Measurements from ENCODE around the gene NCOR2. TPM values are rescaled to one million over a fixed set of nuclear protein-coding genes. Genes with fewer than 3 reads are reported as not detected.

The NCOR2 gene
- total RNA-seq, 2 donors from 2014 or later, result 185 to 207 TPM

DNA sequence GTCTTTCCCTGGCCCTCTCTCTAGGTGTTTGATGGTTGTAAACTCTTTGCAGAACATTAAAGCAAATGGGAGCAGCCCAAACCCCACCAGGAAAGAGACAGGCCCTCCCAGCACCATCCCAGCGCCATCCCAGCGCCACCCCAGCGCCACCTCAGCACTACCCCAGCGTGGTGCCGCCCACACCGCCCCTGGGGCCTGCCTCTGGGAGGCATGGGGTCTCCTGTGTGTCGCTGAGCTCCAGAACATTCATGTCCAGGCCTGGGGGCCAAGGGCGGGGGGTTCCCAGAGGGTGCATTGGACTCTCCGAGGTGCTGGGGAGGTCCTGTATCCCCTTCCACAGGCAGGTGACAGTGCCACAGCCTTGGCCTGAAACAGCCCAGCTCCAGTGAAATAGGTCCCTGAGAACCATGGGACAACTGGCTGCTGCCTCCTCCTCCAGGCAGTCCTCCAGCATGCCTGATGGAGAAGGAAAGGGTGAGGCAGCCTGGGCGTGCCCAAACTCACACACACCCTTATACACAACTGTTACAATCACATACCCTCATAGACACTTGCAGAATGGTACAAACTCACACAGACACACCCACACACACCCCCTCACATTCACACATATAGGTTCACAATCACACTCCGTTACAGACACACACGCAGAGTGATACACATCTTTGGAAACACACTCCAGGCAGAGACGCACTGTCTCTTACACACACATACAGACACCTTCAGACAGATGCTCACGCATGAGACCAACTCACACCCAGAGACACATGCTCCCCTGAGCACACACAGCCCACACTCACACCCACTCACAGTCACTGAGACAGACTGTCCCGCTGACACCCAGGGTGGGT, 44.4 kb upstream of the NCOR2 start:
- whole genome bisulfite sequencing, 2 experiments (ENCODE audit: insufficient coverage in 1 of 2, insufficient read length in 1 of 2), result 92 to 93% methylated on average over 10 to 15 of the region's 15 CpGs
- Mint-ChIP-seq H3K4me1 (peaks cover 5% of the 10 kb centered on the region), H3K36me3 (ENCODE audit: low read depth) (no peaks in the 10 kb centered on the region), H3K9me3 (peaks cover 4% of the 10 kb centered on the region), H3K27ac (no peak overlapping the region), H3K27me3 (ENCODE audit: insufficient read depth) (peaks cover 2% of the 10 kb centered on the region), H3K4me3 (no peak overlapping the region)
- TF ChIP-seq, protein P1, sequence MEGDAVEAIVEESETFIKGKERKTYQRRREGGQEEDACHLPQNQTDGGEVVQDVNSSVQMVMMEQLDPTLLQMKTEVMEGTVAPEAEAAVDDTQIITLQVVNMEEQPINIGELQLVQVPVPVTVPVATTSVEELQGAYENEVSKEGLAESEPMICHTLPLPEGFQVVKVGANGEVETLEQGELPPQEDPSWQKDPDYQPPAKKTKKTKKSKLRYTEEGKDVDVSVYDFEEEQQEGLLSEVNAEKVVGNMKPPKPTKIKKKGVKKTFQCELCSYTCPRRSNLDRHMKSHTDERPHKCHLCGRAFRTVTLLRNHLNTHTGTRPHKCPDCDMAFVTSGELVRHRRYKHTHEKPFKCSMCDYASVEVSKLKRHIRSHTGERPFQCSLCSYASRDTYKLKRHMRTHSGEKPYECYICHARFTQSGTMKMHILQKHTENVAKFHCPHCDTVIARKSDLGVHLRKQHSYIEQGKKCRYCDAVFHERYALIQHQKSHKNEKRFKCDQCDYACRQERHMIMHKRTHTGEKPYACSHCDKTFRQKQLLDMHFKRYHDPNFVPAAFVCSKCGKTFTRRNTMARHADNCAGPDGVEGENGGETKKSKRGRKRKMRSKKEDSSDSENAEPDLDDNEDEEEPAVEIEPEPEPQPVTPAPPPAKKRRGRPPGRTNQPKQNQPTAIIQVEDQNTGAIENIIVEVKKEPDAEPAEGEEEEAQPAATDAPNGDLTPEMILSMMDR (conservative IDR thresholded peaks at IDR 0.05), result no peak
- Histone ChIP-seq H3K9ac (ENCODE audit: extremely low read depth, low read length, poor library complexity, severe bottlenecking) (no peak overlapping the region), H3K27ac (ENCODE audit: low read depth, low read length) (no peak overlapping the region), H3K4me1 (ENCODE audit: control insufficient read depth, insufficient read depth, low read length) (no peaks in the 10 kb centered on the region), H3K4me3 (ENCODE audit: low read length) (no peak overlapping the region), H3K9me3 (ENCODE audit: control insufficient read depth, low read length) (peaks cover 6% of the 10 kb centered on the region), H3K36me3 (ENCODE audit: control insufficient read depth, insufficient read depth, low read length) (no peaks in the 10 kb centered on the region), H3K27me3 (ENCODE audit: control insufficient read depth, insufficient read depth, low read length, poor library complexity, severe bottlenecking) (no peaks in the 10 kb centered on the region)
- no peak for DNase-seq

DNA sequence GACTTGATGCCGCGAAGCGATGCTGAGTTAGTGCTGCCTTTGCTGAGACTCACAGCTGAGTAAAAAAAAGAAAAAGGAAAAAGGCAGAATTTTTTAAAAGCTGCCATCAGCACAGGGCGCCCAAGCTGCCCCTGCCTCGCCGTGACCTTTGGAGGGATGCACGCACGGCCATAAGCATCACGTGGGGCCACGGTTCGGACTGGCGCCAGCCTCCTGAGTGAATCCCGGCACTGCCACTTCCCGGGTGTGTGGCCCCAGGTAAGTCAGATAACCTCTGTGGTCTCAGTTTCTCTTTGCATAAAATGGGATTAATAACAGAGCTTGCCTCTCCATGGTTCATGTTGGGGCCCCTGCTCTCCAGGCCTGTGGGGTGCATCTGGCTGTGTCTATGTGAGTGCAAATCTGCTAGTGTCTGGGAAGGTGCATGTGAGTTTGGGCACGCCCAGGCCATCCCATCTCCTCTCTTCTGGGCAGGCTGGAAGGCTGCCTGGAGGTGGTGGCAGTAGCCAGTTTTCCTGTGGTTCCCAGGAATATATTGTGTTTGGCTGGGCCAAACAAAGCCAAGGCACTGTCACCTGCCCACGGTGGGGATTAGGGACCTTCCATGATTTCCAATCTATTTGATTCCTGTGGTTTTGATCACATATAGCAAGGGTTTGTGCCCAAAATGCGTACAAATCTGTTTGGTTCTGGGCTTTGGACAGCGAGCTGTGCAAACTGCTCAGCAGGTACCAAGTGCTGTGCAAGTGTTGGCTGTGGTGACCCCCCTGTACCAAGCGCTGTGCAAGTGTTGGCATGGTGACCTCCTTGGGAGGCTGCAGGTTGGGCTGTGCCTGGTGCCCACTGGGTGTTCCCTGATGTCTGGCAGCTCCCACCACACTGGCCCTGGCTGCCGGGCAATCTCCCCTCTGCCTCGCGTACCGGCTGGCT, 43.5 kb upstream of the NCOR2 start:
- 92 to 97% methylated on average over 16 to 23 of the region's 23 CpGs for WGBS, 2 experiments (ENCODE audit: insufficient coverage in 1 of 2, insufficient read length in 1 of 2)
- DNase-seq, result no peak
- H3K4me1 ChIP-seq (ENCODE audit: control insufficient read depth, insufficient read depth, low read length), result peaks cover 4% of the 10 kb centered on the region
- H3K36me3 ChIP-seq (ENCODE audit: control insufficient read depth, insufficient read depth, low read length), result no peaks in the 10 kb centered on the region
- no peak overlapping the region for H3K4me3 ChIP-seq (ENCODE audit: low read length)
- Mint-ChIP-seq H3K4me1 (peaks cover 10% of the 10 kb centered on the region), H3K9me3 (peaks cover 7% of the 10 kb centered on the region), H3K36me3 (ENCODE audit: low read depth) (no peaks in the 10 kb centered on the region), H3K27ac (no peak overlapping the region), H3K27me3 (ENCODE audit: insufficient read depth) (peaks cover 2% of the 10 kb centered on the region), H3K4me3 (no peak overlapping the region)
- TF ChIP-seq, protein P1 (conservative IDR thresholded peaks at IDR 0.05), result no peak
- H3K9me3 ChIP-seq (ENCODE audit: control insufficient read depth, low read length), result peaks cover 6% of the 10 kb centered on the region
- no peak overlapping the region for H3K27ac ChIP-seq (ENCODE audit: low read depth, low read length)
- no peaks in the 10 kb centered on the region for H3K27me3 ChIP-seq (ENCODE audit: control insufficient read depth, insufficient read depth, low read length, poor library complexity, severe bottlenecking)
- H3K9ac ChIP-seq (ENCODE audit: extremely low read depth, low read length, poor library complexity, severe bottlenecking), result no peak overlapping the region

DNA sequence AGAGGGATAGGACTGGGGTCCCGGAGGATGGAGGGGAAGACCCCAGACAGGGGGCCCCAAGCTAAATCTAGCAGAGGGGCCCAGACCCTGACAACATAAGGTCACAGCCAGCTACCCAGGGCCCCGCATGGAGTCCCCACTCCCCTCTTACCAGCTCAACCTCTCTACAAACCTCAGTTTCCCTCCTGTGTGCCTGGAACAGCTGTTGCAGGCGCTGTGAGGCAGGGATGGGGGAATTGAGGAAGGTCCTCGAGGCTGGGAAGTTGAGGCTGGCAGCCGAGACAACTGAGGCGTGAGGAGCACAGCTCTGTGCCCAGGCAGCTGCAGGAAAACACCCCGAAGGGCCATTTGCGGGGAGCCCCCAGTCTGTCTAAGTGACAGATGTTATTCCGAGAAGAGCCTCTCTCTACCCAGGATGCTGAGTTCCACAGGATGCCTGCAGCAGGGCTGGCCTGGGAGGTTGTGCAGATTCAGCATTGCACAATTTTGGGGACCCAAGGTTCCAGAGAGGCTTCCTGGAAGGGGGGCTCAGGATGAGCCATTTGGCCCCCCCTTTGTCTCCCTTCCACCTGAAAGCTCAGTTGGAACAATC, 42.7 kb upstream of the NCOR2 start:
- Histone ChIP-seq H3K4me3 (ENCODE audit: low read length) (no peak overlapping the region), H3K9me3 (ENCODE audit: control insufficient read depth, low read length) (peaks cover 7% of the 10 kb centered on the region), H3K27me3 (ENCODE audit: control insufficient read depth, insufficient read depth, low read length, poor library complexity, severe bottlenecking) (no peaks in the 10 kb centered on the region), H3K36me3 (ENCODE audit: control insufficient read depth, insufficient read depth, low read length) (no peaks in the 10 kb centered on the region), H3K27ac (ENCODE audit: low read depth, low read length) (no peak overlapping the region), H3K9ac (ENCODE audit: extremely low read depth, low read length, poor library complexity, severe bottlenecking) (no peak overlapping the region), H3K4me1 (ENCODE audit: control insufficient read depth, insufficient read depth, low read length) (peaks cover 11% of the 10 kb centered on the region)
- H3K27me3 Mint-ChIP-seq (ENCODE audit: insufficient read depth), result peaks cover 2% of the 10 kb centered on the region
- no peak overlapping the region for H3K4me3 Mint-ChIP-seq
- peaks cover 17% of the 10 kb centered on the region for H3K4me1 Mint-ChIP-seq
- H3K9me3 Mint-ChIP-seq, result peaks cover 8% of the 10 kb centered on the region
- peaks cover under 1% of the 10 kb centered on the region for H3K36me3 Mint-ChIP-seq (ENCODE audit: low read depth)
- H3K27ac Mint-ChIP-seq, result no peak overlapping the region
- TF ChIP-seq, protein P1 (conservative IDR thresholded peaks at IDR 0.05), result no peak
- no peak for DNase-seq
- WGBS, 2 experiments (ENCODE audit: insufficient coverage in 1 of 2, insufficient read length in 1 of 2), result 94 to 96% methylated on average over 5 to 9 of the region's 9 CpGs
